Right lobe of liver (tissue), 4 donors: ENCODE data around the gene TNXB.

Experiments
- CTCF ChIP-seq, 4 donors: fragments of 200-600 bp in 3 of 4; fragments of 450-650 bp in 1 of 4; IDR thresholded peaks; one replicate each; pipeline versions ENCODE4 v1.5.1 to v1.8.0; 2016 to 2022; ENCODE audit warnings: antibody characterized with exemption in 4 of 4, mild to moderate bottlenecking in 2 of 4
- POLR2A ChIP-seq: fragments of 450-650 bp; IDR thresholded peaks from one replicate; pipeline ENCODE4 v1.6.1; 2017; ENCODE audit warnings: antibody characterized with exemption, mild to moderate bottlenecking
- donor health status: DM: no; HTN: no; CAD: no.
- donor health status: DM: no; HTN: no; CAD: no.
- donor health status: DM: no; HTN: yes; CAD: no.

- TF ChIP-seq CTCF (IDR thresholded peaks at IDR 0.05): no peak
- no peak for TF ChIP-seq POLR2A
These were observed 37.5 kb upstream of the TNXB start for GRCh38 chr6:32146687-32147086.
